Measurements from ENCODE around the gene LINGO3. TPM values are rescaled to one million over a fixed set of nuclear protein-coding genes. Genes with fewer than 3 reads are reported as not detected.

The LINGO3 gene
- total RNA-seq, 2 donors from 2014 or later = 0.68 TPM; not detected in 1

- Histone ChIP-seq H3K4me3 (no peak overlapping the region), H3K4me1 (replicated peaks) (no peaks in the 10 kb centered on the region), H3K27ac (no peak overlapping the region), H3K9me3 (no peaks in the 10 kb centered on the region), H3K36me3 (no peaks in the 10 kb centered on the region), H3K27me3 (replicated peaks; ENCODE audit: insufficient read depth) (peaks cover 8% of the 10 kb centered on the region)
- DNase-seq (ENCODE audit: low spot score) = no peak
- TF ChIP-seq CTCF (IDR thresholded peaks at IDR 0.05) (no peak), POLR2AphosphoS5 (IDR thresholded peaks at IDR 0.05) (no peak), POLR2A (IDR thresholded peaks at IDR 0.05) (no peak)
- intact Hi-C loops (cut with DNase I) = no loop called here
- 32% methylated on average over 28 of the region's 28 CpGs for WGBS
These were observed 5.0 kb upstream of the LINGO3 start for GRCh38 chr19:2312820-2313501.

GRCh38 chr19:2311093-2311492 is 3.1 kb upstream of the LINGO3 start:
- no peak for DNase-seq (ENCODE audit: low spot score)
- intact Hi-C loops (cut with DNase I) = no loop called here
- H3K27me3 ChIP-seq (replicated peaks; ENCODE audit: insufficient read depth) = peaks cover 12% of the 10 kb centered on the region
- H3K4me1 ChIP-seq (replicated peaks) = no peaks in the 10 kb centered on the region
- H3K27ac ChIP-seq = no peak overlapping the region
- no peak overlapping the region for H3K4me3 ChIP-seq
- H3K36me3 ChIP-seq = no peaks in the 10 kb centered on the region
- TF ChIP-seq POLR2A (IDR thresholded peaks at IDR 0.05) (no peak), CTCF (IDR thresholded peaks at IDR 0.05) (no peak), POLR2AphosphoS5 (IDR thresholded peaks at IDR 0.05) (no peak)
- WGBS = 98% methylated on average over 4 of the region's 4 CpGs
- H3K9me3 ChIP-seq = no peaks in the 10 kb centered on the region

GRCh38 chr19:2309734-2310362 is 1.9 kb upstream of the LINGO3 start:
- WGBS = 49% methylated on average over 17 of the region's 17 CpGs
- intact Hi-C loops (cut with DNase I) = no loop called here
- Histone ChIP-seq H3K36me3 (no peaks in the 10 kb centered on the region), H3K4me1 (replicated peaks) (no peaks in the 10 kb centered on the region), H3K27me3 (replicated peaks; ENCODE audit: insufficient read depth) (peaks cover 12% of the 10 kb centered on the region), H3K27ac (no peak overlapping the region), H3K9me3 (no peaks in the 10 kb centered on the region), H3K4me3 (no peak overlapping the region)
- no peak for DNase-seq (ENCODE audit: low spot score)
- no peak for TF ChIP-seq POLR2AphosphoS5 (IDR thresholded peaks at IDR 0.05)
- no peak for TF ChIP-seq CTCF (IDR thresholded peaks at IDR 0.05)
- TF ChIP-seq POLR2A (IDR thresholded peaks at IDR 0.05) = no peak

- Histone ChIP-seq H3K27me3 (replicated peaks; ENCODE audit: insufficient read depth) (peaks cover 13% of the 10 kb centered on the region), H3K4me3 (no peak overlapping the region), H3K27ac (no peak overlapping the region), H3K4me1 (replicated peaks) (no peaks in the 10 kb centered on the region), H3K9me3 (no peaks in the 10 kb centered on the region), H3K36me3 (no peaks in the 10 kb centered on the region)
- no peak for DNase-seq (ENCODE audit: low spot score)
- intact Hi-C loops (cut with DNase I) = no loop called here
- TF ChIP-seq CTCF (IDR thresholded peaks at IDR 0.05) (no peak), POLR2A (IDR thresholded peaks at IDR 0.05) (no peak), POLR2AphosphoS5 (IDR thresholded peaks at IDR 0.05) (no peak)
- 45% methylated on average over 15 of the region's 33 CpGs for WGBS
These were observed 389 bp downstream of the LINGO3 start for GRCh38 chr19:2307518-2308012.

GRCh38 chr19:2306971-2307370 is 983 bp downstream of the LINGO3 start:
- WGBS = 78% methylated on average over 17 of the region's 17 CpGs
- intact Hi-C loops (cut with DNase I) = no loop called here
- Histone ChIP-seq H3K27ac (no peak overlapping the region), H3K4me3 (no peak overlapping the region), H3K27me3 (replicated peaks; ENCODE audit: insufficient read depth) (peaks cover 11% of the 10 kb centered on the region), H3K4me1 (replicated peaks) (no peaks in the 10 kb centered on the region), H3K9me3 (no peaks in the 10 kb centered on the region), H3K36me3 (no peaks in the 10 kb centered on the region)
- no peak for TF ChIP-seq CTCF (IDR thresholded peaks at IDR 0.05)
- DNase-seq (ENCODE audit: low spot score) = no peak
